HepG2 (cell line): Measurements from ENCODE around the gene CACNA1C. TPM values are rescaled to one million over a fixed set of nuclear protein-coding genes. Genes with fewer than 3 reads are reported as not detected.

Experiments
- ATAC-seq: fragments of 200-7000 bp; cut with Tn5 transposase; 3 replicates; pipeline ENCODE4 v1.9.1; 2020; ENCODE audit warnings: mild to moderate bottlenecking, moderate library complexity
- BruUV-seq: library from RNA; stranded (reverse); fragments of 400-500 nt; replicated peaks from 2 replicates; lab custom pipeline; 2021; lab: Mats Ljungman, UMichigan
- CTCF ChIA-PET: fragments of 300-600 bp; formaldehyde crosslinking; extraction: SDS; loops from one replicate; lab custom pipeline; 2021; ENCODE audit warnings: low total read pairs, inconsistent platforms, low intra/inter-chr PET ratio; lab: Yijun Ruan, JAX
- POLR2A ChIA-PET: fragments of 350-600 bp; sonication (Branson Sonifier 250); formaldehyde crosslinking; loops from one replicate; lab custom pipeline; 2020; ENCODE audit warnings: antibody characterized with exemption, inconsistent platforms; lab: Yijun Ruan, JAX
- DNase-seq: peaks from one replicate; pipeline ENCODE4 v3.0.0-alpha.2; 2015; ENCODE audit warnings: low spot score
- FAIRE-seq: peaks from 3 replicates; lab custom pipeline; 2011; peaks lifted over from hg19 to GRCh38; lab: Jason Lieb, UNC
- H2AFZ ChIP-seq: one replicate; pipeline ENCODE4 v1.6.1; 2011; ENCODE audit warnings: low read length, inconsistent platforms
- H3K27ac ChIP-seq: fragments of 300-600 bp; 3 replicates; pipeline ENCODE4 v1.8.0; 2011; ENCODE audit warnings: mixed run types, mild to moderate bottlenecking, mixed read lengths, low read length, inconsistent platforms; ENCODE audit not compliant: insufficient read depth; ENCODE audit errors: extremely low read length
- H3K27me3 ChIP-seq, 2 experiments: fragments of 200-600 bp in 1 of 2; 2 replicates in 1 of 2; 3 replicates in 1 of 2; pipeline versions ENCODE4 v1.6.0 to v1.8.0; 2011; ENCODE audit warnings: low read length in 2 of 2, mild to moderate bottlenecking in 2 of 2, moderate library complexity in 2 of 2, inconsistent platforms in 1 of 2; ENCODE audit not compliant: insufficient read depth in 2 of 2, control insufficient read depth in 1 of 2
- H3K36me3 ChIP-seq, 2 experiments: fragments of 200-600 bp in 1 of 2; replicated peaks in 1 of 2; 2 replicates in 1 of 2; 3 replicates in 1 of 2; pipeline versions ENCODE4 v1.5.1 to v1.8.0; 2011; ENCODE audit warnings: low read length in 2 of 2, inconsistent platforms in 1 of 2; ENCODE audit not compliant: insufficient read depth in 2 of 2, control insufficient read depth in 1 of 2
- H3K4me1 ChIP-seq: 2 replicates; pipeline ENCODE4 v1.5.1; 2012; ENCODE audit warnings: low read length, inconsistent platforms; ENCODE audit not compliant: insufficient read depth
- H3K4me2 ChIP-seq: 2 replicates; pipeline ENCODE4 v1.6.0; 2011; ENCODE audit warnings: low read depth, low read length, inconsistent platforms
- H3K4me3 ChIP-seq, 3 experiments: fragments of 200-600 bp in 1 of 3; sonication (generic), shearing (Covaris generic) in 1 of 3; replicated peaks in 1 of 3; 2 replicates each; pipeline ENCODE4 v1.5.1; 2011 to 2016; ENCODE audit warnings: low read length in 3 of 3, inconsistent platforms in 2 of 3, low read depth in 2 of 3, mild to moderate bottlenecking in 2 of 3, control low read depth in 1 of 3, mixed read lengths in 1 of 3; ENCODE audit not compliant: insufficient read depth in 1 of 3
- H3K79me2 ChIP-seq: one replicate; pipeline ENCODE4 v1.6.1; 2011; ENCODE audit warnings: low read length, inconsistent platforms; ENCODE audit not compliant: insufficient read depth
- H3K9ac ChIP-seq: 2 replicates; pipeline ENCODE4 v1.6.0; 2011; ENCODE audit warnings: mild to moderate bottlenecking, low read depth, low read length, inconsistent platforms; ENCODE audit not compliant: insufficient read depth
- H3K9me3 ChIP-seq: 2 replicates; pipeline ENCODE4 v1.5.1; 2012; ENCODE audit warnings: mild to moderate bottlenecking, low read length
- H4K20me1 ChIP-seq: 2 replicates; pipeline ENCODE4 v1.6.0; 2011; ENCODE audit warnings: inconsistent platforms, mild to moderate bottlenecking, low read length, moderate library complexity; ENCODE audit not compliant: insufficient read depth
- GZF1 ChIP-seq: sonication (generic); formaldehyde crosslinking; IDR thresholded peaks from 2 replicates; pipeline ENCODE4 v1.5.1; 2020; ENCODE audit warnings: mild to moderate bottlenecking, missing genetic modification reagents
- KIAA2018 ChIP-seq: sonication (generic); formaldehyde crosslinking; IDR thresholded peaks from 2 replicates; pipeline ENCODE4 v1.5.0; 2020; ENCODE audit warnings: mild to moderate bottlenecking, missing genetic modification reagents, borderline replicate concordance
- NFYB ChIP-seq: sonication (generic); formaldehyde crosslinking; IDR thresholded peaks from 2 replicates; pipeline ENCODE4 v1.4.0; 2020; ENCODE audit warnings: missing genetic modification reagents
- PAXIP1 ChIP-seq: sonication (generic); formaldehyde crosslinking; conservative IDR thresholded peaks from 2 replicates; pipeline ENCODE4 v1.4.0; 2020; ENCODE audit warnings: mild to moderate bottlenecking, missing genetic modification reagents, moderate library complexity
- WGBS: methylation state at CpG from one replicate; pipeline ENCODE4 v1.1.6; 2017; ENCODE audit warnings: low lambda C conversion rate; 5-methylcytosine and 5-hydroxymethylcytosine counted together
- in situ Hi-C: cut with HindIII; loops from 2 replicates; pipeline ENCODE4 v1.10.0; 2017; ENCODE audit warnings: low pct_unique_long_range_greater_than_20kb; ENCODE audit not compliant: extremely low pct_ligation_motif_present
- intact Hi-C: fragments of 100-400 bp; cut with micrococcal nuclease; formaldehyde crosslinking; loops from one replicate; pipeline ENCODE4 v1.10.0; 2022; ENCODE audit not compliant: unreplicated experiment
- polyA plus RNA-seq, 8 experiments: library from polyadenylated mRNA; depleted of rRNA in 3 of 8; stranded (reverse) in 7 of 8; unstranded in 1 of 8; fragments of >200 nt; fragmentation: Illumina TruSeq in 4 of 8; extraction: Trizol in 4 of 8; gene quantifications; 2 replicates each; pipeline versions ENCODE4 v1.2.1 to v1.2.3, GENCODE V29; 2011 to 2016; ENCODE audit warnings: low read depth in 4 of 8, missing spikeins in 1 of 8, mixed read lengths in 1 of 8; ENCODE audit not compliant: insufficient read depth in 1 of 8
- total RNA-seq, 5 experiments: library from RNA; depleted of rRNA; stranded (reverse); fragments of >200 nt; fragmentation: Illumina TruSeq; extraction: Trizol; gene quantifications; 2 replicates each; pipeline ENCODE4 v1.2.3, GENCODE V29; 2016; ENCODE audit warnings: low read depth in 1 of 5

The CACNA1C gene
- total and polyA plus RNA-seq, 2 of the 13 experiments (the other 11 are each of a cell fraction or from before 2014, with no cell fraction given): not detected

- TF ChIP-seq KIAA2018: no peak
Measured at GRCh38 chr12:2137711-2138110, 84.9 kb downstream of the CACNA1C start (continued).

GRCh38 chr12:2138294-2138693 is 85.5 kb downstream of the CACNA1C start:
- POLR2A ChIA-PET: no interaction called here
- Histone ChIP-seq H3K27me3 (no peaks in the 10 kb centered on the region), H3K9ac (no peak overlapping the region), H3K4me1 (no peaks in the 10 kb centered on the region), H3K79me2 (no peaks in the 10 kb centered on the region), H3K27ac (no peak overlapping the region), H3K4me3 (no peak overlapping the region), H2AFZ (no peak overlapping the region), H3K36me3 (no peaks in the 10 kb centered on the region), H3K4me2 (no peak overlapping the region), H3K9me3 (no peaks in the 10 kb centered on the region), H4K20me1 (no peaks in the 10 kb centered on the region)
- DNase-seq (no peak), FAIRE-seq (no peak), ATAC-seq (no peak)
- 80% methylated on average over 1 of the region's 10 CpGs for WGBS
- CTCF ChIA-PET: no interaction called here
- intact Hi-C loops: no loop called here
- in situ Hi-C loops: no loop called here
- no TSS peak for BruUV-seq
- TF ChIP-seq NFYB (CRISPR knock-in tag): no peak
- TF ChIP-seq GZF1 (CRISPR knock-in tag): no peak
- no peak for TF ChIP-seq PAXIP1 (CRISPR knock-in tag)
